Prostate gland (tissue), 2 donors: ENCODE results near the gene GALNT14. TPM values are rescaled to one million over a fixed set of nuclear protein-coding genes. Genes with fewer than 3 reads are reported as not detected.
"Not testable (repeated sequence)": the region's sequence is repeated elsewhere in the genome, so short reads cannot be mapped to it uniquely, and the experiment has no call there.

ENCODE experiments used
- DNase-seq: peaks from one replicate; pipeline ENCODE4 v3.0.0-alpha.2; 2019; ENCODE audit warnings: low spot score
- H3K27ac ChIP-seq, 2 donors: fragments of 200-600 bp; sonication (generic); 2 replicates each; pipeline ENCODE4 v1.5.1; 2017 to 2019
- H3K27me3 ChIP-seq: fragments of 200-600 bp; sonication (generic); replicated peaks from 2 replicates; pipeline ENCODE4 v1.5.1; 2019; ENCODE audit not compliant: insufficient read depth
- H3K36me3 ChIP-seq, 2 donors: fragments of 200-600 bp; sonication (generic); 1 replicate in 1 of 2; 2 replicates in 1 of 2; pipeline versions ENCODE4 v1.5.1 to v1.8.1; 2017 to 2019
- H3K4me1 ChIP-seq: fragments of 200-600 bp; sonication (generic); replicated peaks from 2 replicates; pipeline ENCODE4 v1.5.1; 2019
- H3K4me3 ChIP-seq, 2 donors: fragments of 200-600 bp; sonication (generic); 2 replicates each; pipeline ENCODE4 v1.5.1; 2017 to 2019
- H3K9me3 ChIP-seq: fragments of 200-600 bp; sonication (generic); 2 replicates; pipeline ENCODE4 v1.5.1; 2017
- POLR2A ChIP-seq: fragments of 450-650 bp; IDR thresholded peaks from one replicate; pipeline ENCODE4 v1.6.1; 2016; ENCODE audit warnings: antibody characterized with exemption, mild to moderate bottlenecking
- POLR2AphosphoS5 ChIP-seq: sonication (generic); formaldehyde crosslinking; IDR thresholded peaks from one replicate; pipeline ENCODE4 v1.6.1; 2017; ENCODE audit warnings: antibody characterized with exemption
- WGBS: methylation state at CpG from one replicate; pipeline ENCODE4 v1.1.5; 2018; 5-methylcytosine and 5-hydroxymethylcytosine counted together
- intact Hi-C: fragments of 100-400 bp; cut with DNase I; formaldehyde crosslinking; loops from one replicate; pipeline ENCODE4 v1.14.2; 2022
- total RNA-seq, 2 donors: library from RNA; depleted of rRNA; stranded (reverse); fragments of >200 nt; gene quantifications; one replicate each; pipeline ENCODE4 v1.1.0, GENCODE V29; 2016
- TF ChIP-seq, protein P1 (sequence below), 4 experiments: fragments of 200-600 bp in 2 of 4; fragments of 450-650 bp in 2 of 4; sonication (generic) in 2 of 4; IDR thresholded peaks; 1 replicate in 3 of 4; 2 replicates in 1 of 4; pipeline ENCODE4 v1.5.1; 2016 to 2019; ENCODE audit warnings: antibody characterized with exemption in 4 of 4, mild to moderate bottlenecking in 2 of 4, moderate library complexity in 2 of 4

The GALNT14 gene
- total RNA-seq, 2 donors from 2014 or later, result 0.59 to 15.5 TPM

DNA sequence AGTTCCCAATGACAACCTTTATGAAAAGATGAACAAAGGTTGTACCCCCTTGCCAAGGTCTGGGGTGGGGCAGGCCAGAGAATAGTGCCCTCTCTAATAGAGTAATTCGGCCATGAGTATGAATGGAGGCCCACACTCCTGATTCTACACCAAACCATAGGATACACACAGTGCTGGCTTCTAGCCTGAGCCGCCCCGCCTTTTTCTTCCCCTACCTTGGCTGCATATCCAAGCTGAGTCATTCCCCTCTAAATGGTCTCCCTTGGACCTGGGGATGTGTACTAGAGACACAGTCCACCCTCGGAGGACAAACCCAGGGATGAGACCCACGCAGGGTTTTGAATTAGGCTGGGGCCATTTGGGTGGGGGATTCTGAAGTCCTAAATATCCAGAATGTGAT lies 223.8 kb downstream of the GALNT14 start:
- Histone ChIP-seq H3K27me3 (no peaks in the 10 kb centered on the region), H3K27ac (no peak overlapping the region), H3K36me3 (no peaks in the 10 kb centered on the region), H3K4me3 (no peak overlapping the region), H3K4me1 (no peaks in the 10 kb centered on the region), H3K9me3 (no peaks in the 10 kb centered on the region)
- intact Hi-C loops, result no loop called here
- TF ChIP-seq, protein P1, sequence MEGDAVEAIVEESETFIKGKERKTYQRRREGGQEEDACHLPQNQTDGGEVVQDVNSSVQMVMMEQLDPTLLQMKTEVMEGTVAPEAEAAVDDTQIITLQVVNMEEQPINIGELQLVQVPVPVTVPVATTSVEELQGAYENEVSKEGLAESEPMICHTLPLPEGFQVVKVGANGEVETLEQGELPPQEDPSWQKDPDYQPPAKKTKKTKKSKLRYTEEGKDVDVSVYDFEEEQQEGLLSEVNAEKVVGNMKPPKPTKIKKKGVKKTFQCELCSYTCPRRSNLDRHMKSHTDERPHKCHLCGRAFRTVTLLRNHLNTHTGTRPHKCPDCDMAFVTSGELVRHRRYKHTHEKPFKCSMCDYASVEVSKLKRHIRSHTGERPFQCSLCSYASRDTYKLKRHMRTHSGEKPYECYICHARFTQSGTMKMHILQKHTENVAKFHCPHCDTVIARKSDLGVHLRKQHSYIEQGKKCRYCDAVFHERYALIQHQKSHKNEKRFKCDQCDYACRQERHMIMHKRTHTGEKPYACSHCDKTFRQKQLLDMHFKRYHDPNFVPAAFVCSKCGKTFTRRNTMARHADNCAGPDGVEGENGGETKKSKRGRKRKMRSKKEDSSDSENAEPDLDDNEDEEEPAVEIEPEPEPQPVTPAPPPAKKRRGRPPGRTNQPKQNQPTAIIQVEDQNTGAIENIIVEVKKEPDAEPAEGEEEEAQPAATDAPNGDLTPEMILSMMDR (IDR thresholded peaks at IDR 0.05), result no peak
- TF ChIP-seq POLR2AphosphoS5 (no peak), POLR2A (no peak)
- WGBS, result 96% methylated on average over 5 of the region's 5 CpGs
- DNase-seq, result no peak

DNA sequence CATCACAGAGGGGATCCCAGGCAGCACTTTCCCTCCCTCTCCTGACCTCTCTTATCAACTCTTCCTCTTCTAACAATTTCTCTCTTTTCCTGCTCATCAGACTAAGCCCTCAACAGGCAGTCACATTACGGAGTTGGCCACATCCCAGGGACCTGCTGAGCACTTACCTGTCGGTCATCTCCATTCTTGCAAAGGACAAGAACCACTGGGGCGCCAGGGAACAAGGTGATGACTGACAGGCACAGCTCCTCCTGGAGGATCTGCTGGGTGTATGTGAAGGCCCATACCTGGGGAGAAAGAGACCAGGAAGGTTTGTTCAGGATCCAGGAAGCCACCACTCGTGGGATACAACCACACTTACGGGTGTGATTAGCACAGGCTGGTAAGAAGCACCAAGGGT lies 226.2 kb downstream of the GALNT14 start:
- no peaks in the 10 kb centered on the region for H3K4me1 ChIP-seq
- no peak for DNase-seq
- 91% methylated on average over 5 of the region's 5 CpGs for WGBS
- H3K27ac ChIP-seq, result no peak overlapping the region
- H3K9me3 ChIP-seq, result no peaks in the 10 kb centered on the region
- TF ChIP-seq POLR2AphosphoS5, result no peak
- TF ChIP-seq POLR2A, result no peak
- TF ChIP-seq, protein P1 (IDR thresholded peaks at IDR 0.05), result no peak
- intact Hi-C loops, result no loop called here
- no peak overlapping the region for H3K4me3 ChIP-seq
- no peaks in the 10 kb centered on the region for H3K27me3 ChIP-seq
- H3K36me3 ChIP-seq, result no peaks in the 10 kb centered on the region

DNA sequence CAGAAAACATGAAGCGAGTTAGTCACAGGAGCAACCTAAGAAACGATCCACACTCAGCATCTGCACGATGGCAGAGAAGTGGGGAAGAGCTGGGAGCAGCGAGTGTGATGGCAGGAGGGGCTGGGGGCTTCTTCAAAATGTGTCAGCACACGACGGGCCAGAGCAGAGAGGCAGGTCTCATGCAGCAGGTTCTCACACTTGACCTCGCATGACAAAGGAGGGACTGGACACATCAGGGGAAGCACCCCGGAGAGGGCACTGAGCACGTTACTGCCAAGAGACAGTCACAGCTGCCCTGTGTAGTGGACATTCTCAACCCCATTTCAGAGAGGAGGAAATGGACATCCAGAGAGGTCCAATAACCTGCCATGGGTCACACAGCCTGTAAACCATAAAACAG lies 226.9 kb downstream of the GALNT14 start:
- intact Hi-C loops, result no loop called here
- Histone ChIP-seq H3K4me1 (no peaks in the 10 kb centered on the region), H3K27ac (no peak overlapping the region), H3K27me3 (no peaks in the 10 kb centered on the region), H3K9me3 (no peaks in the 10 kb centered on the region), H3K4me3 (no peak overlapping the region), H3K36me3 (no peaks in the 10 kb centered on the region)
- no peak for DNase-seq
- TF ChIP-seq POLR2AphosphoS5 (no peak), POLR2A (no peak)
- TF ChIP-seq, protein P1 (IDR thresholded peaks at IDR 0.05), result no peak
- 87% methylated on average over 9 of the region's 9 CpGs for WGBS

DNA sequence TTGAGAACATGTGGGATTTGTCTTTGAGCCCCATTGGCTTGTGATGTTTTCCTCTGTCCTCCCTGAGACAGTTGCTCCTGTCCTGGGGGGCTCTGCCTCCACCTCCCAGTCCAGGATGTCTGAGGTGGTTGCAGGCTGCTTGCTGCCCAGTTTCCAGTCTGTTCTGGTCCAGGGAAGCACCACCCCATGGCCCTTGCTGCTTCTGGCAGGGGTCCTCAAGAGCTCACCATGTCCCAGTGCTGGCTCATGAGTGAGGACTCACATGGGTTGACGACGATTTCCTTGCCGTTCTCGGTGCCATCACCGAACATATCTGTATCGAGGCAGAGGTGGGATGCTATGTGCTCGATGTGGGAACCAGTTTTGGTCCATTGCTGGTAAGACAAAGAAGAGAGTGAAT lies 227.6 kb downstream of the GALNT14 start:
- intact Hi-C loops, result no loop called here
- TF ChIP-seq POLR2A (no peak), POLR2AphosphoS5 (no peak)
- TF ChIP-seq, protein P1 (IDR thresholded peaks at IDR 0.05), result no peak
- no peaks in the 10 kb centered on the region for H3K27me3 ChIP-seq
- no peak overlapping the region for H3K27ac ChIP-seq
- H3K36me3 ChIP-seq, result no peaks in the 10 kb centered on the region
- no peaks in the 10 kb centered on the region for H3K9me3 ChIP-seq
- 97% methylated on average over 7 of the region's 7 CpGs for WGBS
- no peaks in the 10 kb centered on the region for H3K4me1 ChIP-seq
- no peak overlapping the region for H3K4me3 ChIP-seq
- no peak for DNase-seq

DNA sequence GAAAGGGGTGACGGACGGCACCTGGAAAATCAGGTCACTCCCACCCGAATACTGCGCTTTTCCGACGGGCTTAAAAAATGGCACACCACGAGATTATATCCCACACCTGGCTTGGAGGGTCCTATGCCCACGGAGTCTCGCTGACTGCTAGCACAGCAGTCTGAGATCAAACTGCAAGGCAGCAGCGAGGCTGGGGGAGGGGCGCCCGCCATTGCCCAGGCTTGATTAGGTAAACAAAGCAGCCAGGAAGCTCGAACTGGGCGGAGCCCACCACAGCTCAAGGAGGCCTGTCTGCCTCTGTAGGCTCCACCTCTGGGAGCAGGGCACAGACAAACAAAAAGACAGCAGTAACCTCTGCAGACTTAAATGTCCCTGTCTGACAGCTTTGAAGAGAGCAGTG lies 233.8 kb downstream of the GALNT14 start:
- DNase-seq, H3K27ac ChIP-seq, intact Hi-C loops, H3K9me3 ChIP-seq, H3K36me3 ChIP-seq, H3K4me3 ChIP-seq, H3K27me3 ChIP-seq, H3K4me1 ChIP-seq: not testable (repeated sequence)
- 100% methylated on average over 1 of the region's 14 CpGs for WGBS
